ENCODE data around the gene UQCC2. TPM values are rescaled to one million over a fixed set of nuclear protein-coding genes. Genes with fewer than 3 reads are reported as not detected.
A peak's percentile ranks its signal among the peaks of the same experiment; 100 is the strongest.

UQCC2 gene
- 10 to 100 TPM; 17.2 to 36.2 (median 32.7) TPM for total RNA-seq
- total RNA-seq (2013): 28.2 TPM
- total RNA-seq: 9.9 to 49.5 (median 27.2) reads per million in 29 experiments

- H3K27me3 Mint-ChIP-seq: no peaks in the 10 kb centered on the region
- H3K27ac Mint-ChIP-seq: peak within 1 kb of the TSS; percentile 95 to 98
- Histone ChIP-seq H3K36me3 (ENCODE audit: control insufficient read depth in 2 of 2, extremely low read depth in 1 of 2, insufficient read depth in 1 of 2, low read length in 1 of 2) (peaks cover 4 to 11% of the 10 kb centered on the region in 2 donors), H3K4me3 (ENCODE audit: control insufficient read depth in 1 of 2, extremely low read depth in 1 of 2, low read length in 1 of 2) (peak within 1 kb of the TSS; percentile 87 to 95), H3K27ac (ENCODE audit: low read length) (peak within 1 kb of the TSS; percentile 66), H3K27me3 (replicated peaks in 1 of 2; ENCODE audit: control insufficient read depth in 2 of 2, extremely low read depth in 1 of 2, insufficient read depth in 2 of 2, low read length in 1 of 2) (no peaks in the 10 kb centered on the region), H3K4me1 (ENCODE audit: control insufficient read depth in 1 of 2, extremely low read depth in 1 of 2, insufficient read depth in 2 of 2, low read length in 2 of 2) (peaks cover 15 to 22% of the 10 kb centered on the region in 2 experiments), H3K9me3 (no peaks in the 10 kb centered on the region)
- CTCF ChIA-PET: interaction anchor here (0.5 to 1.6 kb wide), 30 partner anchors 10 to 1741 kb away, joined by 3 to 13 read pairs (median 3); partner anchors contain the start of genes BAK1 (in 1 of the 2) and ITPR3 (in 1 of the 2)
- peak; percentile 94 to 96 (median 94) for ATAC-seq (replicated peaks in 1 of 4)
- POLR2A ChIA-PET: interaction anchor here (0.5 to 0.9 kb wide), 11 partner anchors 9 to 1514 kb away, joined by 3 to 8 read pairs (median 4); no protein-coding TSS in a partner anchor
- DNase-seq: peak; percentile 93 to 100 (median 96)
- peaks cover 15% of the 10 kb centered on the region for H3K36me3 Mint-ChIP-seq
- peak within 1 kb of the TSS; percentile 96 to 98 (median 98) for H3K4me3 Mint-ChIP-seq
- peaks cover 25 to 35% (median 27%) of the 10 kb centered on the region in 3 donors for H3K4me1 Mint-ChIP-seq
- under 1% methylated on average over 62 of the region's 73 CpGs for WGBS (ENCODE audit: insufficient coverage)
- H3K9me3 Mint-ChIP-seq: no peaks in the 10 kb centered on the region
These were observed at the start of gene UQCC2 for GRCh38 chr6:33711140-33712129. Gene UQCC2, minus strand, starts transcription at chr6:33711700. Its CDS starts 14 bp downstream, at chr6:33711686.

- DNase-seq: no peak
- H3K4me1 ChIP-seq (ENCODE audit: control insufficient read depth in 1 of 2, extremely low read depth in 1 of 2, insufficient read depth in 2 of 2, low read length in 2 of 2): peaks cover 0 to 4% of the 10 kb centered on the region in 2 experiments
- Mint-ChIP-seq H3K4me3 (no peak overlapping the region), H3K36me3 (no peaks in the 10 kb centered on the region), H3K27me3 (peaks cover 0 to 7% of the 10 kb centered on the region in 2 donors), H3K4me1 (peaks cover 0 to 6% (median 6%) of the 10 kb centered on the region in 3 donors), H3K27ac (no peak overlapping the region), H3K9me3 (no peaks in the 10 kb centered on the region)
- H3K27me3 ChIP-seq (replicated peaks in 1 of 2; ENCODE audit: control insufficient read depth in 2 of 2, extremely low read depth in 1 of 2, insufficient read depth in 2 of 2, low read length in 1 of 2): peaks cover 0 to 29% of the 10 kb centered on the region in 2 experiments
- H3K9me3 ChIP-seq: no peaks in the 10 kb centered on the region
- H3K4me3 ChIP-seq (ENCODE audit: control insufficient read depth in 1 of 2, extremely low read depth in 1 of 2, low read length in 1 of 2): no peak overlapping the region
- H3K36me3 ChIP-seq (ENCODE audit: control insufficient read depth in 2 of 2, extremely low read depth in 1 of 2, insufficient read depth in 1 of 2, low read length in 1 of 2): no peaks in the 10 kb centered on the region
- ATAC-seq (replicated peaks in 1 of 4): no peak
- ChIA-PET CTCF (interaction anchor here in 1 of 2 donors (0.5 kb wide), 1 partner anchor 12 kb away, joined by 3 read pairs; no protein-coding TSS in a partner anchor), POLR2A (interaction anchor here in 1 of 2 donors (0.6 kb wide), 1 partner anchor 385 kb away, joined by 3 read pairs; no protein-coding TSS in a partner anchor)
- 90% methylated on average over 7 of the region's 9 CpGs for WGBS (ENCODE audit: insufficient coverage)
- no peak overlapping the region for H3K27ac ChIP-seq (ENCODE audit: low read length)
These were observed 48.6 kb upstream of the UQCC2 start for GRCh38 chr6:33759887-33760629.

- CTCF ChIA-PET: no interaction called here
These were observed 47.3 kb upstream of the UQCC2 start for GRCh38 chr6:33758815-33759216.

GRCh38 chr6:33757906-33758305 lies 46.4 kb upstream of the UQCC2 start:
- Histone ChIP-seq H3K9me3 (no peaks in the 10 kb centered on the region), H3K4me3 (ENCODE audit: control insufficient read depth in 1 of 2, extremely low read depth in 1 of 2, low read length in 1 of 2) (no peak overlapping the region), H3K36me3 (ENCODE audit: control insufficient read depth in 2 of 2, extremely low read depth in 1 of 2, insufficient read depth in 1 of 2, low read length in 1 of 2) (no peaks in the 10 kb centered on the region), H3K4me1 (ENCODE audit: control insufficient read depth in 1 of 2, extremely low read depth in 1 of 2, insufficient read depth in 2 of 2, low read length in 2 of 2) (peaks cover 0 to 4% of the 10 kb centered on the region in 2 experiments), H3K27ac (ENCODE audit: low read length) (no peak overlapping the region), H3K27me3 (replicated peaks in 1 of 2; ENCODE audit: control insufficient read depth in 2 of 2, extremely low read depth in 1 of 2, insufficient read depth in 2 of 2, low read length in 1 of 2) (peaks cover 0 to 20% of the 10 kb centered on the region in 2 experiments)
- no peak for ATAC-seq (replicated peaks in 1 of 4)
- 90% methylated on average over 7 of the region's 10 CpGs for WGBS (ENCODE audit: insufficient coverage)
- no peak for DNase-seq
- H3K4me3 Mint-ChIP-seq: no peak overlapping the region
- CTCF ChIA-PET: interaction anchor here in 1 of 2 donors (0.7 kb wide), 1 partner anchor 38 kb away, joined by 5 read pairs; no protein-coding TSS in a partner anchor
- POLR2A ChIA-PET: no interaction called here
- peaks cover 0 to 2% of the 10 kb centered on the region in 2 donors for H3K27me3 Mint-ChIP-seq
- H3K27ac Mint-ChIP-seq: no peak overlapping the region
- no peaks in the 10 kb centered on the region for H3K9me3 Mint-ChIP-seq
- H3K36me3 Mint-ChIP-seq: no peaks in the 10 kb centered on the region
- H3K4me1 Mint-ChIP-seq: peaks cover 0 to 6% (median 6%) of the 10 kb centered on the region in 3 donors

More at GRCh38 chr6:33758815-33759216, 47.3 kb upstream of the UQCC2 start:
- Histone ChIP-seq H3K9me3 (no peaks in the 10 kb centered on the region), H3K27me3 (replicated peaks in 1 of 2; ENCODE audit: control insufficient read depth in 2 of 2, extremely low read depth in 1 of 2, insufficient read depth in 2 of 2, low read length in 1 of 2) (peaks cover 0 to 27% of the 10 kb centered on the region in 2 experiments), H3K36me3 (ENCODE audit: control insufficient read depth in 2 of 2, extremely low read depth in 1 of 2, insufficient read depth in 1 of 2, low read length in 1 of 2) (no peaks in the 10 kb centered on the region), H3K27ac (ENCODE audit: low read length) (no peak overlapping the region), H3K4me3 (ENCODE audit: control insufficient read depth in 1 of 2, extremely low read depth in 1 of 2, low read length in 1 of 2) (no peak overlapping the region), H3K4me1 (ENCODE audit: control insufficient read depth in 1 of 2, extremely low read depth in 1 of 2, insufficient read depth in 2 of 2, low read length in 2 of 2) (peaks cover 0 to 4% of the 10 kb centered on the region in 2 experiments)
- Mint-ChIP-seq H3K4me3 (no peak overlapping the region), H3K27ac (no peak overlapping the region), H3K4me1 (peaks cover 0 to 6% (median 6%) of the 10 kb centered on the region in 3 donors), H3K9me3 (no peaks in the 10 kb centered on the region), H3K36me3 (no peaks in the 10 kb centered on the region), H3K27me3 (peaks cover 0 to 2% of the 10 kb centered on the region in 2 donors)
- DNase-seq (no peak), ATAC-seq (replicated peaks in 1 of 4) (no peak)
- WGBS (ENCODE audit: insufficient coverage): 84% methylated on average over 5 of the region's 7 CpGs
- POLR2A ChIA-PET: no interaction called here

GRCh38 chr6:33757113-33757512 lies 45.6 kb upstream of the UQCC2 start:
- Mint-ChIP-seq H3K9me3 (no peaks in the 10 kb centered on the region), H3K27ac (no peak overlapping the region), H3K4me3 (no peak overlapping the region), H3K27me3 (peaks cover 0 to under 1% of the 10 kb centered on the region in 2 donors), H3K4me1 (peaks cover 0 to 6% (median 3%) of the 10 kb centered on the region in 3 donors), H3K36me3 (no peaks in the 10 kb centered on the region)
- ATAC-seq (replicated peaks in 1 of 4): no peak
- no peaks in the 10 kb centered on the region for H3K36me3 ChIP-seq (ENCODE audit: control insufficient read depth in 2 of 2, extremely low read depth in 1 of 2, insufficient read depth in 1 of 2, low read length in 1 of 2)
- no peaks in the 10 kb centered on the region for H3K9me3 ChIP-seq
- no peak overlapping the region for H3K4me3 ChIP-seq (ENCODE audit: control insufficient read depth in 1 of 2, extremely low read depth in 1 of 2, low read length in 1 of 2)
- no peak for DNase-seq
- ChIA-PET CTCF (no interaction called here), POLR2A (no interaction called here)
- H3K27me3 ChIP-seq (replicated peaks in 1 of 2; ENCODE audit: control insufficient read depth in 2 of 2, extremely low read depth in 1 of 2, insufficient read depth in 2 of 2, low read length in 1 of 2): peaks cover 0 to 20% of the 10 kb centered on the region in 2 experiments
- H3K4me1 ChIP-seq (ENCODE audit: control insufficient read depth in 1 of 2, extremely low read depth in 1 of 2, insufficient read depth in 2 of 2, low read length in 2 of 2): peaks cover 0 to 4% of the 10 kb centered on the region in 2 experiments
- no peak overlapping the region for H3K27ac ChIP-seq (ENCODE audit: low read length)
- no CpG with 5 or more reads among the region's 3 CpGs for WGBS (ENCODE audit: insufficient coverage)
